GM23248 (cell line): ENCODE results near the gene SEMA7A. TPM values are rescaled to one million over a fixed set of nuclear protein-coding genes. Genes with fewer than 3 reads are reported as not detected.

ENCODE experiments used
- DNase-seq: peaks from one replicate; pipeline ENCODE4 v3.0.0-alpha.2; 2015
- H2AFZ ChIP-seq: fragments of 200-600 bp; sonication (generic); 2 replicates; pipeline ENCODE4 v1.6.1; 2016; ENCODE audit warnings: antibody characterized with exemption
- H3F3A ChIP-seq: fragments of 200-600 bp; sonication (generic); 2 replicates; pipeline ENCODE4 v1.6.1; 2016; ENCODE audit warnings: mild to moderate bottlenecking, antibody characterized with exemption, mixed run types; ENCODE audit not compliant: insufficient read depth
- H3K27ac ChIP-seq: fragments of 200-600 bp; sonication (generic); 2 replicates; pipeline ENCODE4 v1.5.1; 2016; ENCODE audit warnings: mild to moderate bottlenecking
- H3K27me3 ChIP-seq: fragments of 200-600 bp; sonication (generic); replicated peaks from 2 replicates; pipeline ENCODE4 v1.6.1; 2016; ENCODE audit warnings: mild to moderate bottlenecking; ENCODE audit not compliant: insufficient read depth
- H3K36me3 ChIP-seq: fragments of 200-600 bp; sonication (generic); 2 replicates; pipeline ENCODE4 v1.6.1; 2016; ENCODE audit warnings: low read depth, mild to moderate bottlenecking
- H3K4me1 ChIP-seq: fragments of 200-600 bp; sonication (generic); 2 replicates; pipeline ENCODE4 v1.6.1; 2016; ENCODE audit warnings: mild to moderate bottlenecking; ENCODE audit not compliant: insufficient read depth
- H3K4me2 ChIP-seq: fragments of 200-600 bp; sonication (generic); one replicate; pipeline ENCODE4 v1.6.1; 2016; ENCODE audit warnings: mild to moderate bottlenecking; ENCODE audit not compliant: unreplicated experiment
- H3K4me3 ChIP-seq: fragments of 200-600 bp; sonication (generic); 2 replicates; pipeline ENCODE4 v1.5.1; 2016; ENCODE audit warnings: mild to moderate bottlenecking
- H3K79me2 ChIP-seq: fragments of 200-600 bp; sonication (generic); 2 replicates; pipeline ENCODE4 v1.6.1; 2016; ENCODE audit warnings: mild to moderate bottlenecking; ENCODE audit not compliant: insufficient read depth
- H3K9ac ChIP-seq: fragments of 200-600 bp; sonication (generic); 2 replicates; pipeline ENCODE4 v1.6.1; 2016; ENCODE audit warnings: mild to moderate bottlenecking
- H3K9me2 ChIP-seq: fragments of 200-600 bp; sonication (generic); 2 replicates; pipeline ENCODE4 v1.6.1; 2016; ENCODE audit warnings: mixed run types, mild to moderate bottlenecking, moderate library complexity; ENCODE audit not compliant: insufficient read depth
- H3K9me3 ChIP-seq: fragments of 200-600 bp; sonication (generic); one replicate; pipeline ENCODE4 v1.6.1; 2017; ENCODE audit warnings: low read depth
- H4K20me1 ChIP-seq: fragments of 200-600 bp; sonication (generic); 2 replicates; pipeline ENCODE4 v1.6.0; 2016; ENCODE audit not compliant: insufficient read depth
- EZH2 ChIP-seq: fragments of 200-600 bp; sonication (generic); IDR thresholded peaks from 2 replicates; pipeline ENCODE4 v1.6.1; 2018; ENCODE audit warnings: antibody characterized with exemption, mild to moderate bottlenecking; ENCODE audit not compliant: insufficient read depth, poor library complexity, severe bottlenecking
- EZH2phosphoT487 ChIP-seq: fragments of 200-600 bp; sonication (generic); IDR thresholded peaks from 2 replicates; pipeline ENCODE4 v1.6.1; 2018; ENCODE audit warnings: antibody characterized with exemption, moderate library complexity, mild to moderate bottlenecking, low read depth; ENCODE audit not compliant: insufficient read depth
- WGBS, 2 experiments: methylation state at CpG; one replicate each; pipeline ENCODE4 v1.1.6; 2015 to 2017; ENCODE audit warnings: low lambda C conversion rate in 2 of 2, low coverage in 1 of 2; ENCODE audit errors: missing lambda C conversion rate in 2 of 2; 5-methylcytosine and 5-hydroxymethylcytosine counted together
- in situ Hi-C: fragments of 300-500 bp; cut with MboI; formaldehyde crosslinking; loops from 2 replicates; pipeline ENCODE4 v1.15.0; 2020
- polyA plus RNA-seq: library from polyadenylated mRNA; unstranded; fragments of >200 nt; fragmentation: Nextera tagmentation; extraction: Ambion mirVana; gene quantifications from 2 replicates; pipeline ENCODE4 v1.2.1, GENCODE V29; 2016
- total RNA-seq: library from RNA; depleted of rRNA; stranded (reverse); fragments of >200 nt; shearing (Covaris generic); gene quantifications from 2 replicates; pipeline ENCODE4 v1.2.3, GENCODE V29; 2014

The SEMA7A gene
- total and polyA plus RNA-seq, 2 experiments from 2014 or later = 42.3 to 132 TPM

DNA sequence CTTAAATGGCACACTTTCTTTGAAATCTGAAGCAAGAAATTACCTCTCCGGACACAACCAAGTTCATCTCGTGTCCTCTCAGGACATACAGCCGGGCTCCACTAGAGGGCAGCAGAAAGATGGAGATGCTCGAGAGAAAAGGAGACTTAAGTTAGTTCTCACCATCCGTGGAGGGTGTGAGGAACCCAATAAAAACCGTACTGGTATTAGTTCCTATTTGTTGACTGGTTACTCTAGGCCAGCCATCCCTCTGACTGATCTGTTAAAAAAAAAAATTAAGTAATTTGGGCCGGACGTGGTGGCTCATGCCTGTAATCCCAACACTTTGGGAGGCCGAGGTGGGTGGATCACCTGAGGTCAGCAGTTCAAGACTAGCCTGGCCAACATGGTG, 58.5 kb downstream of the SEMA7A start:
- WGBS, 2 experiments = 22 to 24% methylated on average over 9 of the region's 9 CpGs
- peak; percentile 87 for DNase-seq
- in situ Hi-C loops = loop anchor here (10.0 kb wide), 2 partner anchors 250 to 390 kb away; no protein-coding TSS in a partner anchor

DNA sequence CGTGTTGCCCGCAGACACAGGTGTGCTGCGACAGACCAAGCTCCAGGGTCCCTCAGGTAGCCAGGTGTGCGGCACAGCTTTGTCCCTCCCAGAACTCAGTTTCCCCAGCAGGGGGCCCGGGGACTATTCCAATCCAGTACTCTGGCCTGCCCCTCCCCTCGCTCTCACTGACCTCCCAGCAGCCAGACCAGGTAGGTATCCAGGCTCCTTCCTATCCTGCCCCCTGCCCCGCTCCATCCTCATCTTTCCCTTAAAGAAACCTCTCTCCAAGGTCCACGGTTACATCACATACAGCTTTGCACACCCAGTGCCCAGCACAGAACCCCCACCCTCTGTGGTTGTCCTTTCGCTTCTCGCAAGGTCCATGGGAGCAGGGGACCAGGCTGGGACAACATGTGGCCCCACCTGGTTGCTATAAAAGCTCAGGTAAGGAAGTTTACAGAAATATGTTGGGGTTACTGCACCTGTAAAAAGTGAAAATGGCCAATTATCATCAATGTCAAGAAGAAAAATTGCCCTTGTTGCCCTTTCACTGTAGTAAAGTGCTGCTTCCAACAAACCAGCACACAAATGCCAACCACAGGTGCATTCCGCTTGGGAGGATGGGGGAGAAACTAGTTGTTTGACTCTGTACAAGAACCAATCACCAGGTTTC, 59.0 kb downstream of the SEMA7A start:
- H2AFZ ChIP-seq = peak overlapping the region; percentile 91
- TF ChIP-seq EZH2 (no peak), EZH2phosphoT487 (no peak)

More for the DNA sequence above, 58.5 kb downstream of the SEMA7A start:
- Histone ChIP-seq H3K9me3 (no peaks in the 10 kb centered on the region), H3K9me2 (no peaks in the 10 kb centered on the region), H3K4me1 (0 out of 2 replicates have a peak, but pooled peaks cover 3% of the 10 kb centered on the region), H3K4me3 (no peak overlapping the region), H2AFZ (no peak overlapping the region), H3K36me3 (no peaks in the 10 kb centered on the region), H3K79me2 (no peaks in the 10 kb centered on the region), H4K20me1 (no peaks in the 10 kb centered on the region), H3K27ac (no peak overlapping the region), H3K4me2 (no peak overlapping the region), H3F3A (no peaks in the 10 kb centered on the region), H3K27me3 (no peaks in the 10 kb centered on the region), H3K9ac (no peak overlapping the region)
- TF ChIP-seq EZH2phosphoT487 = no peak
- TF ChIP-seq EZH2 = no peak

DNA sequence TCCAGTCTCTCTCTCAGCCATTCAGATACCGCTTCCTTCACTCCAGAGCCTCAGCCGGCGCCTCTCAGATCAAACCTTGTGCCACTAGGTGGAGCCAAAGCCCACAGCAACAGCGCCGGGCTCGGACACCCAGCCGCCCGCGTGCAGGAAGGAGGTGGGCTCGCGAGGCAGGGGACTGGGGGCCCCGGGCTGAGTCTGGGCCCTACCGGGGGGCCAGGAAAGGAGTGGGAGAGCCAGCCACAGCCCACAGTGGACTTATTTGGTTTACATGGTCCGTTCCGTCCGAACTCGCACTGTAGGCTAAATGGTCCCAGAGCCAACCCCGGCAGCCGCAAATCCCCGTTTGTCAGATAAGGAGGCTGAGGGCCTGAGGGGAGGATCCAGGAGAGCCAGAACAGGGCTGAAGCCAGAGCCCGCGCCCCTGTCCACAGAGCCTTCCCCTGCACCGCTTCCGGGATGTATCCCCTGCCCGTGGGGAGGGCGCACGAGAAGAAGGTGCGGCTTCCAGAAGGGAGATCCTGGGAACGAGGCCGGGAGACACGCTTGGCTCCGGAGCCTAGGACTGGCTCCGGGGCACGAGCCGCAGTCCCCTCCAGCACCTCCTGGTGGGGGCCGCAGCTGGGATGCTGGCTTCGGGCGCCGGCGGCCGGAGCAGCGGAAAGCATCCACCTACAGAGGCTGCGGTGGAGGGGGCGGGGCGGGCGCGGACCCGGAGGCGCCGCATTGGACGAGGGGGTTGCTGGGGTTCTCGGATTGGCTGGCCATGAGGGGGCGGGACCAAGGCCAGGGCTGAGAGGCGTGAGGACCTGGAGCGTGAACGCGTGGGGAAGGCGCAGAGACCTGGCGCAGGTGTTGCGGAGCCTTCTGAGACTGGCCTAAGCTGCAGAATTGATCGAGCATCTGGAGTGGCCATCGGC, 59.8 kb downstream of the SEMA7A start:
- in situ Hi-C loops = loop anchor here (10.0 kb wide), 2 partner anchors 251 to 391 kb away; no protein-coding TSS in a partner anchor
- no peak for TF ChIP-seq EZH2phosphoT487
- no peak for TF ChIP-seq EZH2
- peak overlapping the region; percentile 77 for H3K4me3 ChIP-seq
- no peaks in the 10 kb centered on the region for H3K79me2 ChIP-seq
- no peaks in the 10 kb centered on the region for H3K9me3 ChIP-seq
- no peak overlapping the region for H3K27ac ChIP-seq
- H3K9me2 ChIP-seq = no peaks in the 10 kb centered on the region
- 1% methylated on average over 44 to 59 of the region's 62 CpGs for WGBS, 2 experiments
- peak; percentile 94 for DNase-seq
- H4K20me1 ChIP-seq = no peaks in the 10 kb centered on the region
- no peaks in the 10 kb centered on the region for H3K36me3 ChIP-seq
- H3F3A ChIP-seq = no peaks in the 10 kb centered on the region
- 0 out of 2 replicates have a peak, but pooled peaks cover 3% of the 10 kb centered on the region for H3K4me1 ChIP-seq
- peak overlapping the region; percentile 91 for H2AFZ ChIP-seq
- no peaks in the 10 kb centered on the region for H3K27me3 ChIP-seq
- H3K4me2 ChIP-seq = peak overlapping the region; percentile 98
- H3K9ac ChIP-seq = peak overlapping the region; percentile 10; the same call in 1 of the 2 replicates

More for the DNA sequence above, 59.0 kb downstream of the SEMA7A start:
- Histone ChIP-seq H4K20me1 (no peaks in the 10 kb centered on the region), H3K9me3 (no peaks in the 10 kb centered on the region), H3K36me3 (no peaks in the 10 kb centered on the region), H3K9ac (no peak overlapping the region), H3K27me3 (no peaks in the 10 kb centered on the region), H3K4me3 (peak overlapping the region; percentile 77), H3K4me1 (0 out of 2 replicates have a peak, but pooled peaks cover 3% of the 10 kb centered on the region), H3K4me2 (peak overlapping the region; percentile 98), H3F3A (no peaks in the 10 kb centered on the region), H3K79me2 (no peaks in the 10 kb centered on the region), H3K27ac (no peak overlapping the region), H3K9me2 (no peaks in the 10 kb centered on the region)
- in situ Hi-C loops = loop anchor here (10.0 kb wide), 2 partner anchors 250 to 390 kb away; no protein-coding TSS in a partner anchor
- no peak for DNase-seq
- WGBS, 2 experiments = 23 to 26% methylated on average over 9 to 11 of the region's 11 CpGs

DNA sequence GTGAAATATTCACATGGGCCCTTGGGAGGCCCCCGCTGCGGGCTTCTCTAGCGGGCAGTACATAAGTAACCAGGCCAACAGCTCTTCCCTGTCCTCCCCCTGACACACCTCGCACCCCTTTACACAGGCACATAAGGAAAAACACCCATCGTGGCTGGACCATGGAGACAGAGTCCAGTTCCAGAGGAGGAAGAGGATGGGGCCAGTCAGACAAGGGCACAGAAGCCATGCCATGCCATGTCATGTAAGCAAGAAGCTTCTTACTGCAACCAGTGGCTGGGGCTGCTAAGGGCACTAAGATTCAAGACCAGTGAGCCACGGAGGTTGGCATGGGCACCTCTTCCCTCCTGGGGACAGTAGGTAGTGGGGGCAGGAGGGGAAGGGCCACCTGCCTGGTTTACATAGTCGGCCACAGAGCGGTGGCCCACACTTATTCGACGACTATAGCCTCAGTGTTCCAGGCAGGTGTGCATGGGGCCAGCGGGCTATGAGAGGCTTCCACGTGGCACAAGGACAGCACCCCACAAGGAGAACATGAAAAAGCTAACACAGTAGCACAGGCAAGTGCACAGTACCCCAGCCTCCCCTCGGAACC, 60.6 kb downstream of the SEMA7A start:
- WGBS, 2 experiments = 45 to 47% methylated on average over 13 of the region's 13 CpGs
- Histone ChIP-seq H3K9me3 (no peaks in the 10 kb centered on the region), H3K27me3 (no peaks in the 10 kb centered on the region), H3K79me2 (no peaks in the 10 kb centered on the region), H3K4me3 (no peak overlapping the region), H4K20me1 (no peaks in the 10 kb centered on the region), H3F3A (no peaks in the 10 kb centered on the region), H3K9me2 (no peaks in the 10 kb centered on the region), H3K9ac (no peak overlapping the region), H3K27ac (no peak overlapping the region), H3K4me2 (no peak overlapping the region), H3K36me3 (no peaks in the 10 kb centered on the region), H2AFZ (peak overlapping the region; percentile 91), H3K4me1 (0 out of 2 replicates have a peak, but pooled peaks cover 3% of the 10 kb centered on the region)
- no peak for TF ChIP-seq EZH2phosphoT487
- TF ChIP-seq EZH2 = no peak
- in situ Hi-C loops = loop anchor here (10.0 kb wide), 2 partner anchors 252 to 392 kb away; no protein-coding TSS in a partner anchor
- no peak for DNase-seq
